ENCODE results near the gene C5orf34. TPM values are rescaled to one million over a fixed set of nuclear protein-coding genes. Genes with fewer than 3 reads are reported as not detected.
"Not testable (repeated sequence)": the region's sequence is repeated elsewhere in the genome, so short reads cannot be mapped to it uniquely, and the experiment has no call there.

The C5orf34 gene
- total RNA-seq, 2 experiments from 2014 or later, result 7.7 to 10.3 TPM

GRCh38 chr5:43514471-43514815 lies 505 bp downstream of the C5orf34 start:
- no peak for DNase-seq
- Mint-ChIP-seq H3K9me3 (ENCODE audit: insufficient read depth) (no peaks in the 10 kb centered on the region), H3K36me3 (ENCODE audit: low read depth) (peaks cover 18% of the 10 kb centered on the region), H3K27me3 (ENCODE audit: low read depth) (no peaks in the 10 kb centered on the region), H3K4me3 (peak overlapping the region; percentile 89), H3K27ac (peak overlapping the region; percentile 96), H3K4me1 (ENCODE audit: low read depth) (peaks cover 28% of the 10 kb centered on the region)
- ChIA-PET POLR2A (interaction anchor here (0.6 to 3.6 kb wide), 9 partner anchors 10 to 605 kb away, joined by 3 to 47 read pairs (median 4); partner anchors contain the start of genes HMGCS1, NNT and TMEM267), CTCF (interaction anchor here (0.9 to 3.2 kb wide), 5 partner anchors 9 to 88 kb away, joined by 3 to 26 read pairs (median 6); partner anchors contain the start of genes NNT and TMEM267)
- ATAC-seq, result peak; percentile 44

DNA sequence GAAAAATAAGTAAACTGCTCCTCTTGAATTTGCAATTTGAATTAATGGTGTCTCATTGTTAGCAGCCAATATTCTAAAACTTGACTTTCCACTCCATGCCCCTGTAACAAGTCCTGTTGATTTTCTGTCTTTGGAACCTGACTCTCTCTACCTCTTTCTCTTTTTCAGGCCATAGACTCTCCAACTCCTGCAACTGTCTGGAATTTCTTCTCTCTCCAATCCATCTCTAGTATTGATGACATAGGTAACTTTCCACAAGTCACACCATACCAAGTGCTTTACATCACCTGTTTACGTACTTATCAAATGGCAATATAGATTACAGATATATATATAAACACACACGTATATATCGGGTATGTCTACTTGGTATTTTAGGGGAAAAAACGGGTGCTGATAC lies 923 bp downstream of the C5orf34 start:
- ChIA-PET CTCF (interaction anchor here (1.2 to 3.2 kb wide), 3 partner anchors 9 to 29 kb away, joined by 3 to 26 read pairs (median 6); partner anchors contain the start of gene TMEM267), POLR2A (interaction anchor here (1.1 to 3.6 kb wide), 4 partner anchors 9 to 200 kb away, joined by 3 to 47 read pairs (median 4); partner anchors contain the start of genes HMGCS1 and TMEM267)
- Mint-ChIP-seq H3K27ac (peak overlapping the region; percentile 96), H3K36me3 (ENCODE audit: low read depth) (peaks cover 19% of the 10 kb centered on the region), H3K4me3 (peak overlapping the region; percentile 89), H3K4me1 (ENCODE audit: low read depth) (peaks cover 28% of the 10 kb centered on the region), H3K27me3 (ENCODE audit: low read depth) (no peaks in the 10 kb centered on the region), H3K9me3 (ENCODE audit: insufficient read depth) (no peaks in the 10 kb centered on the region)
- ATAC-seq (no peak), DNase-seq (no peak)

DNA sequence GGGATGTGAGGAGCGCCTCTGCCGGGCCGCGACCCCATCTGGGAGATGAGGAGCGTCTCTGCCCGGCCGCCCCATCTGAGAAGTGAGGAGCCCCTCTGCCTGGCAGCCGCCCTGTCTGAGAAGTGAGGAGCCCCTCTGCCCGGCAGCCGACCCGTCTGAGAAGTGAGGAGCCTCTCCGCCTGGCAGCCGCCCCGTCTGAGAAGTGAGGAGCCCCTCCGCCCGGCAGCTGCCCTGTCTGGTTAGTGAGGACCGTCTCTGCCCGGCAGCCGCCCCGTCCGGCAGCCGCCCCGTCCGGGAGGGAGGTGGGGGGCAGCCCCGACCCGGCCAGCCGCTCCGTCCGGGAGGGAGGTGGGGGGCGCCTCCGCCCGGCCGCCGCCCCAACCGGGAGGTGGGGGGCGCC lies 3.9 kb downstream of the C5orf34 start:
- DNase-seq; ATAC-seq; H3K9me3 Mint-ChIP-seq (ENCODE audit: insufficient read depth); H3K4me3 Mint-ChIP-seq; H3K27ac Mint-ChIP-seq; CTCF ChIA-PET; H3K27me3 Mint-ChIP-seq (ENCODE audit: low read depth); POLR2A ChIA-PET: not testable (repeated sequence)
- Mint-ChIP-seq H3K4me1 (ENCODE audit: low read depth) (peaks cover 24% of the 10 kb centered on the region), H3K36me3 (ENCODE audit: low read depth) (peaks cover 30% of the 10 kb centered on the region)

- CTCF ChIA-PET, result interaction anchor here (1.1 kb wide), 1 partner anchor 14 kb away, joined by 4 read pairs; the partner anchor contains the start of gene TMEM267
- H3K27ac Mint-ChIP-seq, result no peak overlapping the region
- POLR2A ChIA-PET, result interaction anchor here (1.1 kb wide), 1 partner anchor 14 kb away, joined by 6 read pairs; the partner anchor contains the start of gene TMEM267
Measured at GRCh38 chr5:43498581-43498980, 16.4 kb downstream of the C5orf34 start.

GRCh38 chr5:43497311-43498104 lies 17.4 kb downstream of the C5orf34 start:
- POLR2A ChIA-PET, result interaction anchor here (0.6 to 1.2 kb wide), 3 partner anchors 13 to 302 kb away, joined by 3 read pairs; partner anchors contain the start of gene C5orf34
- DNase-seq (no peak), ATAC-seq (no peak)
- no peak overlapping the region for H3K27ac Mint-ChIP-seq
- H3K4me1 Mint-ChIP-seq (ENCODE audit: low read depth), result no peaks in the 10 kb centered on the region
- H3K36me3 Mint-ChIP-seq (ENCODE audit: low read depth), result peaks cover 21% of the 10 kb centered on the region
- CTCF ChIA-PET, result interaction anchor here (0.6 to 1.2 kb wide), 2 partner anchors 14 to 133 kb away, joined by 3 to 8 read pairs; partner anchors contain the start of gene TMEM267
- H3K9me3 Mint-ChIP-seq (ENCODE audit: insufficient read depth), result no peaks in the 10 kb centered on the region
- no peaks in the 10 kb centered on the region for H3K27me3 Mint-ChIP-seq (ENCODE audit: low read depth)
- H3K4me3 Mint-ChIP-seq, result no peak overlapping the region

More at GRCh38 chr5:43498581-43498980, 16.4 kb downstream of the C5orf34 start:
- Mint-ChIP-seq H3K4me1 (ENCODE audit: low read depth) (no peaks in the 10 kb centered on the region), H3K9me3 (ENCODE audit: insufficient read depth) (no peaks in the 10 kb centered on the region), H3K27me3 (ENCODE audit: low read depth) (no peaks in the 10 kb centered on the region), H3K4me3 (no peak overlapping the region), H3K36me3 (ENCODE audit: low read depth) (peaks cover 27% of the 10 kb centered on the region)
- DNase-seq (no peak), ATAC-seq (no peak)

DNA sequence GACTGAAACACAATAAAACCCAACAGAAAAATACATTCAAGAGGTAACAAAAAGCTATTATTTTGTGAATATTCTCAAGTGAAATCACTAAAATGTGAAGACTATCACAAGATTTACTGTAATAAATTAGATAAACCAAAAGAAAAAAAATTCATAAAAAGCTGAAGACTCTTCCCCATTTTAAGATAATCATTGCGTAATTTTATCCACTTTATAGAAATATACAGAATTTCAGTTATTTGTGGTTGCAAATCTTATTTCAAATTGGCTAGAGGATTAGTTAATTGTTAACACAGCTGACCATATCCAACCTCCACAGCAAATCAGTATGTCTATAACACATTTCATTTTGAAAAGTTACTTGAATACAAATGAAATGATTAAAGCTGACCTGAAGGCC lies 23.6 kb downstream of the C5orf34 start:
- Mint-ChIP-seq H3K4me3 (no peak overlapping the region), H3K9me3 (ENCODE audit: insufficient read depth) (no peaks in the 10 kb centered on the region), H3K36me3 (ENCODE audit: low read depth) (peaks cover 31% of the 10 kb centered on the region), H3K27me3 (ENCODE audit: low read depth) (no peaks in the 10 kb centered on the region), H3K27ac (no peak overlapping the region), H3K4me1 (ENCODE audit: low read depth) (peaks cover 1% of the 10 kb centered on the region)
- no peak for ATAC-seq
- CTCF ChIA-PET, result interaction anchor here (3.1 kb wide), 1 partner anchor 385 kb away, joined by 10 read pairs; no protein-coding TSS in a partner anchor
- DNase-seq, result no peak
- POLR2A ChIA-PET, result no interaction called here

GRCh38 chr5:43486353-43486752 lies 28.6 kb downstream of the C5orf34 start:
- no peak overlapping the region for H3K4me3 Mint-ChIP-seq
- CTCF ChIA-PET, result interaction anchor here (1.0 to 3.7 kb wide), 6 partner anchors 28 to 365 kb away, joined by 3 to 38 read pairs (median 26); partner anchors contain the start of genes C5orf34 and ZNF131
- no peak for DNase-seq
- H3K36me3 Mint-ChIP-seq (ENCODE audit: low read depth), result peaks cover 25% of the 10 kb centered on the region
- no peaks in the 10 kb centered on the region for H3K27me3 Mint-ChIP-seq (ENCODE audit: low read depth)
- POLR2A ChIA-PET, result interaction anchor here (1.0 to 3.2 kb wide), 3 partner anchors 89 to 537 kb away, joined by 5 to 47 read pairs (median 16); no protein-coding TSS in a partner anchor
- no peaks in the 10 kb centered on the region for H3K9me3 Mint-ChIP-seq (ENCODE audit: insufficient read depth)
- no peak for ATAC-seq
- peak overlapping the region; percentile 70 for H3K27ac Mint-ChIP-seq
- peaks cover 36% of the 10 kb centered on the region for H3K4me1 Mint-ChIP-seq (ENCODE audit: low read depth)

- H3K36me3 Mint-ChIP-seq (ENCODE audit: low read depth), result peaks cover 23% of the 10 kb centered on the region
- ATAC-seq (no peak), DNase-seq (no peak)
- ChIA-PET CTCF (interaction anchor here (0.8 to 3.7 kb wide), 13 partner anchors 15 to 535 kb away, joined by 3 to 38 read pairs (median 4); partner anchors contain the start of genes C5orf34 and ZNF131), POLR2A (interaction anchor here (0.6 to 4.0 kb wide), 9 partner anchors 29 to 536 kb away, joined by 5 to 54 read pairs (median 16); partner anchors contain the start of genes C5orf34, HMGCS1 and PAIP1)
- peak overlapping the region; percentile 70 for H3K27ac Mint-ChIP-seq
- H3K4me3 Mint-ChIP-seq, result no peak overlapping the region
- no peaks in the 10 kb centered on the region for H3K27me3 Mint-ChIP-seq (ENCODE audit: low read depth)
- no peaks in the 10 kb centered on the region for H3K9me3 Mint-ChIP-seq (ENCODE audit: insufficient read depth)
- peaks cover 36% of the 10 kb centered on the region for H3K4me1 Mint-ChIP-seq (ENCODE audit: low read depth)
Measured at GRCh38 chr5:43485406-43485805, 29.5 kb downstream of the C5orf34 start.

- peak overlapping the region; percentile 100 for H3K27ac Mint-ChIP-seq
- H3K9me3 Mint-ChIP-seq (ENCODE audit: insufficient read depth), result no peaks in the 10 kb centered on the region
- H3K4me1 Mint-ChIP-seq (ENCODE audit: low read depth), result peaks cover 38% of the 10 kb centered on the region
- DNase-seq, result peak; percentile 94
- H3K27me3 Mint-ChIP-seq (ENCODE audit: low read depth), result no peaks in the 10 kb centered on the region
- peak overlapping the region; percentile 97 for H3K4me3 Mint-ChIP-seq
- ChIA-PET POLR2A (interaction anchor here (0.6 to 4.0 kb wide), 44 partner anchors 11 to 1580 kb away, joined by 3 to 54 read pairs (median 5); partner anchors contain the start of genes C5orf34, FBXO4, HMGCS1 and MRPS30), CTCF (interaction anchor here (0.6 to 3.7 kb wide), 48 partner anchors 8 to 576 kb away, joined by 3 to 38 read pairs (median 5); partner anchors contain the start of genes C5orf34, NNT and ZNF131)
- ATAC-seq, result peak; percentile 72
- peaks cover 16% of the 10 kb centered on the region for H3K36me3 Mint-ChIP-seq (ENCODE audit: low read depth)
Measured at GRCh38 chr5:43484106-43484849, 30.7 kb downstream of the C5orf34 start.

GRCh38 chr5:43483298-43484105 lies 31.4 kb downstream of the C5orf34 start, which contains the start of gene TMEM267:
TSS of gene TMEM267 (minus strand) at chr5:43483865. CDS start at chr5:43453969, 29,896 bp downstream.
- Mint-ChIP-seq H3K36me3 (ENCODE audit: low read depth) (peaks cover 16% of the 10 kb centered on the region), H3K9me3 (ENCODE audit: insufficient read depth) (no peaks in the 10 kb centered on the region), H3K27ac (peak within 1 kb of the TSS; percentile 100), H3K4me1 (ENCODE audit: low read depth) (peaks cover 38% of the 10 kb centered on the region), H3K4me3 (peak within 1 kb of the TSS; percentile 97), H3K27me3 (ENCODE audit: low read depth) (no peaks in the 10 kb centered on the region)
- CTCF ChIA-PET, result interaction anchor here (0.6 to 3.7 kb wide), 43 partner anchors 9 to 575 kb away, joined by 3 to 38 read pairs (median 6); partner anchors contain the start of genes C5orf34, NNT and ZNF131
- ATAC-seq (peak; percentile 88), DNase-seq (peak; percentile 89)
- POLR2A ChIA-PET, result interaction anchor here (0.6 to 4.0 kb wide), 43 partner anchors 10 to 1579 kb away, joined by 3 to 54 read pairs (median 5); partner anchors contain the start of genes C5orf34, FBXO4, HMGCS1 and MRPS30
